Suprapubic skin (tissue), 4 donors: ENCODE results near the gene SLC39A3. TPM values are rescaled to one million over a fixed set of nuclear protein-coding genes. Genes with fewer than 3 reads are reported as not detected.

Source experiments
- DNase-seq, 2 donors: peaks; one replicate each; pipeline ENCODE4 v3.0.0-alpha.2; 2019; ENCODE audit warnings: low spot score in 2 of 2
- H3K27ac ChIP-seq: fragments of 200-600 bp; sonication (generic); one replicate; pipeline ENCODE4 v1.5.1; 2019
- H3K27me3 ChIP-seq: fragments of 200-600 bp; sonication (generic); one replicate; pipeline ENCODE4 v1.5.1; 2019
- H3K36me3 ChIP-seq: fragments of 200-600 bp; sonication (generic); one replicate; pipeline ENCODE4 v1.5.1; 2019
- H3K4me1 ChIP-seq: fragments of 200-600 bp; sonication (generic); one replicate; pipeline ENCODE4 v1.5.1; 2019
- H3K4me3 ChIP-seq: fragments of 200-600 bp; sonication (generic); one replicate; pipeline ENCODE4 v1.5.1; 2019; ENCODE audit warnings: mild to moderate bottlenecking
- H3K9me3 ChIP-seq: fragments of 200-600 bp; sonication (generic); one replicate; pipeline ENCODE4 v1.5.1; 2019
- EP300 ChIP-seq: sonication (generic); formaldehyde crosslinking; IDR thresholded peaks from one replicate; pipeline ENCODE4 v1.6.1; 2017; ENCODE audit warnings: antibody characterized with exemption
- POLR2A ChIP-seq, 2 donors: fragments of 450-650 bp; IDR thresholded peaks; one replicate each; pipeline ENCODE4 v1.6.1; 2017; ENCODE audit warnings: antibody characterized with exemption in 2 of 2, mild to moderate bottlenecking in 2 of 2, moderate library complexity in 2 of 2
- POLR2AphosphoS5 ChIP-seq, 3 donors: sonication (generic); formaldehyde crosslinking; IDR thresholded peaks; one replicate each; pipeline ENCODE4 v1.6.1; 2017; ENCODE audit warnings: antibody characterized with exemption in 3 of 3
- WGBS: methylation state at CpG from one replicate; pipeline ENCODE4 v1.1.5; 2018; 5-methylcytosine and 5-hydroxymethylcytosine counted together
- total RNA-seq, 4 donors: library from RNA; depleted of rRNA; stranded (reverse); fragments of >200 nt; gene quantifications; one replicate each; pipeline ENCODE4 v1.1.0, GENCODE V29; 2016
- TF ChIP-seq, protein P1 (sequence below), 2 donors: fragments of 200-600 bp in 1 of 2; fragments of 450-650 bp in 1 of 2; sonication (generic) in 1 of 2; IDR thresholded peaks; one replicate each; pipeline ENCODE4 v1.5.1; 2016 to 2019; ENCODE audit warnings: antibody characterized with exemption in 2 of 2, mild to moderate bottlenecking in 1 of 2, moderate library complexity in 1 of 2

The SLC39A3 gene
- total RNA-seq, 4 donors from 2014 or later, result 8.0 to 31.1 (median 23.0) TPM

DNA sequence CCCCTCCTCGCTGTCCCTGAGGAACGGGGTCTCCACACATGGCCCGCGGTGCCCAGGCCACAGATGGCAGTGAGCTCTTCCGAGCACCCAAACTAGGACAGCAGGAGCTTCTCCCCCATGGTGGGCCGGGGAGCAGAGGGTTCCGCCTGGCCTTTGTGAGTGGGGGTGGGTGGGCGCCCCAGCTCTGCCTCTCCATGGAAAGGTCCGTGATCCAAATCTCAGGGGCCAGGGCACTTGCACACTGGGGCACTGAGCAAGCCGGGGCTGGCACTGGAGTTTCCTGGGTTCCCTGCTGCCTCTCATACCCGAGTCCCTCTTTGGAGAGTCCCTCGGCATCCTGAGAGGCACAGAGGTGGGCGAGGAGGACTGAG lies 16.5 kb downstream of the SLC39A3 start:
- Histone ChIP-seq H3K4me1 (peaks cover 45% of the 10 kb centered on the region), H3K9me3 (no peaks in the 10 kb centered on the region), H3K4me3 (no peak overlapping the region), H3K27ac (no peak overlapping the region), H3K27me3 (peaks cover 56% of the 10 kb centered on the region), H3K36me3 (no peaks in the 10 kb centered on the region)
- DNase-seq, result no peak
- whole genome bisulfite sequencing, result 64% methylated on average over 3 of the region's 13 CpGs
- TF ChIP-seq, protein P1, sequence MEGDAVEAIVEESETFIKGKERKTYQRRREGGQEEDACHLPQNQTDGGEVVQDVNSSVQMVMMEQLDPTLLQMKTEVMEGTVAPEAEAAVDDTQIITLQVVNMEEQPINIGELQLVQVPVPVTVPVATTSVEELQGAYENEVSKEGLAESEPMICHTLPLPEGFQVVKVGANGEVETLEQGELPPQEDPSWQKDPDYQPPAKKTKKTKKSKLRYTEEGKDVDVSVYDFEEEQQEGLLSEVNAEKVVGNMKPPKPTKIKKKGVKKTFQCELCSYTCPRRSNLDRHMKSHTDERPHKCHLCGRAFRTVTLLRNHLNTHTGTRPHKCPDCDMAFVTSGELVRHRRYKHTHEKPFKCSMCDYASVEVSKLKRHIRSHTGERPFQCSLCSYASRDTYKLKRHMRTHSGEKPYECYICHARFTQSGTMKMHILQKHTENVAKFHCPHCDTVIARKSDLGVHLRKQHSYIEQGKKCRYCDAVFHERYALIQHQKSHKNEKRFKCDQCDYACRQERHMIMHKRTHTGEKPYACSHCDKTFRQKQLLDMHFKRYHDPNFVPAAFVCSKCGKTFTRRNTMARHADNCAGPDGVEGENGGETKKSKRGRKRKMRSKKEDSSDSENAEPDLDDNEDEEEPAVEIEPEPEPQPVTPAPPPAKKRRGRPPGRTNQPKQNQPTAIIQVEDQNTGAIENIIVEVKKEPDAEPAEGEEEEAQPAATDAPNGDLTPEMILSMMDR (IDR thresholded peaks at IDR 0.05), result no peak
- TF ChIP-seq POLR2A (IDR thresholded peaks at IDR 0.05), result no peak
- TF ChIP-seq EP300, result no peak
- TF ChIP-seq POLR2AphosphoS5 (IDR thresholded peaks at IDR 0.05), result no peak

GRCh38 chr19:2722541-2723344 lies 17.1 kb downstream of the SLC39A3 start:
- TF ChIP-seq POLR2A (IDR thresholded peaks at IDR 0.05) (no peak), POLR2AphosphoS5 (IDR thresholded peaks at IDR 0.05) (no peak), EP300 (no peak)
- TF ChIP-seq, protein P1 (IDR thresholded peaks at IDR 0.05), result no peak
- Histone ChIP-seq H3K27ac (no peak overlapping the region), H3K9me3 (no peaks in the 10 kb centered on the region), H3K36me3 (no peaks in the 10 kb centered on the region), H3K4me1 (peaks cover 45% of the 10 kb centered on the region), H3K27me3 (peaks cover 51% of the 10 kb centered on the region), H3K4me3 (no peak overlapping the region)
- DNase-seq, result no peak
- 74% methylated on average over 5 of the region's 28 CpGs for WGBS

GRCh38 chr19:2721570-2722540 lies 18.0 kb downstream of the SLC39A3 start:
- peak overlapping the region; percentile 55 for H3K4me3 ChIP-seq
- no peaks in the 10 kb centered on the region for H3K36me3 ChIP-seq
- H3K27me3 ChIP-seq, result peaks cover 45% of the 10 kb centered on the region
- no peak for DNase-seq
- WGBS, result 44% methylated on average over 33 of the region's 39 CpGs
- H3K4me1 ChIP-seq, result peaks cover 42% of the 10 kb centered on the region
- H3K27ac ChIP-seq, result no peak overlapping the region
- no peaks in the 10 kb centered on the region for H3K9me3 ChIP-seq
- no peak for TF ChIP-seq EP300
- TF ChIP-seq POLR2A (IDR thresholded peaks at IDR 0.05), result no peak
- TF ChIP-seq POLR2AphosphoS5 (IDR thresholded peaks at IDR 0.05), result no peak
- TF ChIP-seq, protein P1 (IDR thresholded peaks at IDR 0.05), result no peak

GRCh38 chr19:2720777-2721569 lies 18.8 kb downstream of the SLC39A3 start, which contains the start of gene DIRAS1:
Gene DIRAS1 (minus strand): TSS chr19:2721372. CDS start chr19:2717806, 3,566 bp downstream.
- WGBS, result 0% methylated on average over 6 of the region's 100 CpGs
- H3K4me3 ChIP-seq, result peak within 1 kb of the TSS; percentile 55
- no peaks in the 10 kb centered on the region for H3K36me3 ChIP-seq
- no peak within 1 kb of the TSS for H3K27ac ChIP-seq
- no peaks in the 10 kb centered on the region for H3K9me3 ChIP-seq
- TF ChIP-seq POLR2AphosphoS5 (IDR thresholded peaks at IDR 0.05) (no peak), EP300 (no peak)
- TF ChIP-seq, protein P1 (IDR thresholded peaks at IDR 0.05), result no peak
- peaks cover 43% of the 10 kb centered on the region for H3K27me3 ChIP-seq
- peaks cover 38% of the 10 kb centered on the region for H3K4me1 ChIP-seq
- DNase-seq, result no peak
